H1 (cell line): ENCODE data around the gene CD247. TPM values are rescaled to one million over a fixed set of nuclear protein-coding genes. Genes with fewer than 3 reads are reported as not detected.
A peak's percentile ranks its signal among the peaks of the same experiment; 100 is the strongest.

ENCODE experiments used
- CTCF ChIA-PET: fragments of 300-600 bp; sonication (Branson Sonifier 250); formaldehyde crosslinking; loops from one replicate; lab custom pipeline; 2021; ENCODE audit not compliant: partially characterized antibody; lab: Charles Lee
- POLR2A ChIA-PET: fragments of 300-600 bp; sonication (Branson Sonifier 250); formaldehyde crosslinking; loops from one replicate; lab custom pipeline; 2021; ENCODE audit warnings: inconsistent platforms; ENCODE audit not compliant: partially characterized antibody; lab: Charles Lee
- DNase-seq, 2 experiments: peaks; one replicate each; pipeline versions ENCODE4 v3.0.0 to v3.0.0-alpha.2; 2010 to 2022; ENCODE audit warnings: low spot score in 2 of 2, low read depth in 1 of 2, mixed read lengths in 1 of 2
- FAIRE-seq: peaks from 2 replicates; lab custom pipeline; 2011; peaks lifted over from hg19 to GRCh38; lab: Jason Lieb, UNC
- H2AFZ ChIP-seq: 2 replicates; pipeline ENCODE4 v1.8.1; 2012; ENCODE audit warnings: low read length, inconsistent platforms
- H2AK5ac ChIP-seq: 2 replicates; pipeline ENCODE4 v1.6.1; 2013; ENCODE audit warnings: low read depth, low read length
- H2BK120ac ChIP-seq: replicated peaks from 2 replicates; pipeline ENCODE3; 2013; ENCODE audit warnings: low read depth, low read length, inconsistent platforms
- H2BK12ac ChIP-seq: 2 replicates; pipeline ENCODE4 v1.6.1; 2013; ENCODE audit warnings: low read depth, low read length
- H2BK15ac ChIP-seq: 2 replicates; pipeline ENCODE4 v1.6.1; 2013; ENCODE audit warnings: low read length
- H2BK20ac ChIP-seq: 2 replicates; pipeline ENCODE4 v1.6.1; 2013; ENCODE audit warnings: low read length
- H2BK5ac ChIP-seq: 2 replicates; pipeline ENCODE4 v1.6.1; 2013; ENCODE audit warnings: low read depth, low read length
- H3K14ac ChIP-seq: 2 replicates; pipeline ENCODE4 v1.6.1; 2013; ENCODE audit warnings: inconsistent platforms; ENCODE audit not compliant: insufficient read length
- H3K18ac ChIP-seq: 2 replicates; pipeline ENCODE4 v1.6.1; 2013; ENCODE audit warnings: low read length; ENCODE audit errors: extremely low read depth
- H3K23ac ChIP-seq: 2 replicates; pipeline ENCODE4 v1.6.1; 2013; ENCODE audit warnings: inconsistent platforms; ENCODE audit not compliant: insufficient read length
- H3K23me2 ChIP-seq: 2 replicates; pipeline ENCODE4 v1.6.1; 2013; ENCODE audit warnings: low read depth, low read length
- H3K27ac ChIP-seq: 2 replicates; pipeline ENCODE4 v1.6.1; 2011; ENCODE audit warnings: low read depth, low read length, inconsistent platforms
- H3K27me3 ChIP-seq, 4 experiments: replicated peaks in 1 of 4; 1 replicate in 1 of 4; 2 replicates in 3 of 4; pipeline versions ENCODE4 v1.6.1 to v1.8.1; 2011 to 2013; ENCODE audit warnings: low read length in 3 of 4, mild to moderate bottlenecking in 3 of 4, inconsistent platforms in 2 of 4, mixed read lengths in 2 of 4, moderate library complexity in 1 of 4; ENCODE audit not compliant: control insufficient read depth in 3 of 4, insufficient read depth in 3 of 4; ENCODE audit errors: extremely low read depth in 1 of 4
- H3K36me3 ChIP-seq, 4 experiments: 2 replicates each; pipeline versions ENCODE4 v1.6.1 to v1.8.1; 2011 to 2013; ENCODE audit warnings: mild to moderate bottlenecking in 4 of 4, low read length in 3 of 4, moderate library complexity in 2 of 4, control low read depth in 1 of 4, inconsistent platforms in 1 of 4; ENCODE audit not compliant: insufficient read depth in 4 of 4, control insufficient read depth in 2 of 4
- H3K4ac ChIP-seq: replicated peaks from 2 replicates; pipeline ENCODE3; 2013; ENCODE audit warnings: low read length, low read depth, mixed read lengths, inconsistent platforms; ENCODE audit not compliant: insufficient read length
- H3K4me1 ChIP-seq, 4 experiments: replicated peaks in 1 of 4; 1 replicate in 1 of 4; 2 replicates in 3 of 4; pipeline versions ENCODE4 v1.6.1 to v1.8.1; 2011 to 2013; ENCODE audit warnings: low read length in 3 of 4, inconsistent platforms in 2 of 4, mixed read lengths in 1 of 4; ENCODE audit not compliant: insufficient read depth in 4 of 4, control insufficient read depth in 3 of 4
- H3K4me2 ChIP-seq, 2 experiments: 2 replicates each; pipeline versions ENCODE4 v1.6.1 to v1.8.1; 2011 to 2013; ENCODE audit warnings: low read depth in 2 of 2, low read length in 2 of 2, control low read depth in 1 of 2, inconsistent platforms in 1 of 2, mild to moderate bottlenecking in 1 of 2; ENCODE audit not compliant: insufficient read depth in 1 of 2
- H3K4me3 ChIP-seq, 4 experiments: fragments of 200-600, 300-600 bp in 1 of 4; sonication (generic), shearing (Covaris generic), sonication (Bioruptor Twin) in 1 of 4; 2 replicates each; pipeline versions ENCODE4 v1.5.1 to v1.8.1; 2011 to 2016; ENCODE audit warnings: low read length in 4 of 4, low read depth in 3 of 4, control low read depth in 2 of 4, inconsistent platforms in 2 of 4, mild to moderate bottlenecking in 2 of 4, mixed read lengths in 1 of 4, moderate library complexity in 1 of 4; ENCODE audit not compliant: insufficient read depth in 2 of 4; ENCODE audit errors: extremely low read depth in 1 of 4
- H3K56ac ChIP-seq: replicated peaks from 2 replicates; pipeline ENCODE3; 2013; ENCODE audit warnings: low read depth, mild to moderate bottlenecking, mixed read lengths, low read length, inconsistent platforms; ENCODE audit not compliant: insufficient read length
- H3K79me1 ChIP-seq: 2 replicates; pipeline ENCODE4 v1.6.1; 2013; ENCODE audit warnings: low read depth, low read length, control low read depth
- H3K79me2 ChIP-seq, 2 experiments: 2 replicates each; pipeline versions ENCODE4 v1.6.1 to v1.8.1; 2012 to 2013; ENCODE audit warnings: low read length in 2 of 2, mild to moderate bottlenecking in 2 of 2, inconsistent platforms in 1 of 2; ENCODE audit not compliant: insufficient read depth in 2 of 2, control insufficient read depth in 1 of 2
- H3K9ac ChIP-seq, 4 experiments: replicated peaks in 1 of 4; 1 replicate in 1 of 4; 2 replicates in 3 of 4; pipeline versions ENCODE4 v1.6.1 to v1.8.1; 2011 to 2013; ENCODE audit warnings: low read depth in 3 of 4, low read length in 3 of 4, control low read depth in 2 of 4, mild to moderate bottlenecking in 2 of 4, moderate library complexity in 2 of 4, inconsistent platforms in 1 of 4; ENCODE audit errors: extremely low read depth in 1 of 4
- H3K9me3 ChIP-seq, 2 experiments: 2 replicates each; pipeline versions ENCODE4 v1.6.1 to v1.8.1; 2012 to 2013; ENCODE audit warnings: mild to moderate bottlenecking in 2 of 2, moderate library complexity in 2 of 2, control low read depth in 1 of 2, inconsistent platforms in 1 of 2, low read depth in 1 of 2, low read length in 1 of 2, mixed read lengths in 1 of 2; ENCODE audit not compliant: insufficient read depth in 2 of 2
- H4K20me1 ChIP-seq, 2 experiments: replicated peaks in 1 of 2; 2 replicates each; pipeline versions ENCODE3 to v1.8.1; 2011 to 2013; ENCODE audit warnings: inconsistent platforms in 2 of 2, low read length in 2 of 2, mild to moderate bottlenecking in 1 of 2; ENCODE audit not compliant: insufficient read depth in 2 of 2, control insufficient read depth in 1 of 2
- H4K5ac ChIP-seq: 2 replicates; pipeline ENCODE4 v1.6.1; 2013; ENCODE audit warnings: low read length, low read depth, mixed read lengths, inconsistent platforms; ENCODE audit not compliant: insufficient read length
- H4K8ac ChIP-seq: 2 replicates; pipeline ENCODE4 v1.8.0; 2013; ENCODE audit warnings: mild to moderate bottlenecking, moderate library complexity, low read length, inconsistent platforms; ENCODE audit not compliant: insufficient read depth; ENCODE audit errors: extremely low read depth
- H4K91ac ChIP-seq: replicated peaks from 2 replicates; pipeline ENCODE3; 2013; ENCODE audit warnings: low read length, mixed read lengths, inconsistent platforms; ENCODE audit not compliant: insufficient read length
- CBX5 ChIP-seq: fragments of 300-800, 300-1000 bp; sonication (generic); IDR thresholded peaks from 2 replicates; pipeline ENCODE4 v1.7.1; 2016; ENCODE audit warnings: antibody characterized with exemption, low read length, low read depth
- CTBP2 ChIP-seq: IDR thresholded peaks from 2 replicates; pipeline ENCODE4 v1.7.0; 2011; ENCODE audit warnings: borderline replicate concordance, mild to moderate bottlenecking, moderate library complexity, mixed read lengths, low read length; ENCODE audit not compliant: insufficient read depth, insufficient read length
- EP300 ChIP-seq, 2 experiments: IDR thresholded peaks; 1 replicate in 1 of 2; 2 replicates in 1 of 2; pipeline ENCODE4 v1.6.1; 2011 to 2012; ENCODE audit warnings: low read depth in 2 of 2, low read length in 2 of 2, mild to moderate bottlenecking in 2 of 2, borderline replicate concordance in 1 of 2, inconsistent platforms in 1 of 2, moderate library complexity in 1 of 2
- GTF2F1 ChIP-seq: IDR thresholded peaks from 2 replicates; pipeline ENCODE4 v1.6.1; 2012; ENCODE audit warnings: low read depth, low read length, improper control_type of control experiment, borderline replicate concordance
- HDAC2 ChIP-seq, 2 experiments: fragments of 300-600 bp in 1 of 2; sonication (generic) in 1 of 2; IDR thresholded peaks; 2 replicates each; pipeline ENCODE4 v1.6.1; 2011 to 2012; ENCODE audit warnings: low read depth in 2 of 2, low read length in 2 of 2, mild to moderate bottlenecking in 2 of 2, moderate library complexity in 2 of 2, borderline replicate concordance in 1 of 2, inconsistent platforms in 1 of 2
- JUN ChIP-seq: IDR thresholded peaks from 2 replicates; pipeline ENCODE4 v1.6.1; 2011; ENCODE audit warnings: low read depth, mild to moderate bottlenecking, improper control_type of control experiment, low read length
- KDM5A ChIP-seq: fragments of 200-600 bp; IDR thresholded peaks from 2 replicates; pipeline ENCODE4 v1.7.1; 2012; ENCODE audit warnings: mild to moderate bottlenecking, low read length, inconsistent platforms, mixed read lengths
- NRF1 ChIP-seq: IDR thresholded peaks from 2 replicates; pipeline ENCODE4 v1.6.1; 2011; ENCODE audit warnings: mild to moderate bottlenecking, low read depth, low read length, improper control_type of control experiment
- SP1 ChIP-seq: IDR thresholded peaks from 2 replicates; pipeline ENCODE4 v1.6.1; 2011; ENCODE audit warnings: low read depth, low read length
- SRF ChIP-seq: IDR thresholded peaks from 2 replicates; pipeline ENCODE4 v1.6.1; 2011; ENCODE audit warnings: mild to moderate bottlenecking, low read depth, low read length, moderate library complexity
- TAF7 ChIP-seq: optimal IDR thresholded peaks from 2 replicates; pipeline ENCODE3; 2011; ENCODE audit warnings: low read depth, mild to moderate bottlenecking, inconsistent platforms, low read length, moderate library complexity, borderline replicate concordance
- WGBS, 2 experiments: shearing (Covaris generic) in 1 of 2; methylation state at CpG; one replicate each; pipeline versions ENCODE4 v1.1.6 to v1.1.7; 2013 to 2015; ENCODE audit warnings: low lambda C conversion rate in 2 of 2, mixed read lengths in 2 of 2, inconsistent platforms in 1 of 2, low coverage in 1 of 2, missing lambda C conversion rate in 1 of 2; ENCODE audit not compliant: insufficient replicate concordance in 2 of 2, insufficient coverage in 1 of 2, insufficient read length in 1 of 2; ENCODE audit errors: extremely low coverage in 1 of 2, missing lambda C conversion rate in 1 of 2; 5-methylcytosine and 5-hydroxymethylcytosine counted together
- polyA plus RNA-seq, 7 experiments: library from polyadenylated mRNA; depleted of rRNA in 3 of 7; stranded (reverse) in 5 of 7; unstranded in 2 of 7; fragments of >200 nt in 5 of 7; fragments of 200-250 nt in 2 of 7; gene quantifications; 1 replicate in 5 of 7; 2 replicates in 1 of 7; 4 replicates in 1 of 7; pipeline versions ENCODE4 v1.2.1 to v1.2.3, GENCODE V29; 2011 to 2013; ENCODE audit warnings: missing spikeins in 2 of 7, mixed read lengths in 2 of 7
- total RNA-seq: library from RNA; stranded (reverse); fragmentation: NEBNext Ultra II Directional; extraction: Animal tissue kit (Norgen Biotek cat#: 25700); gene quantifications from 2 replicates; pipeline ENCODE4 v1.2.1, GENCODE V29; 2021

CD247 gene
- total and polyA plus RNA-seq, 2 of the 8 experiments (the other 6 are each of a cell fraction or from before 2014, with no cell fraction given): 2.0 to 2.2 TPM

DNA sequence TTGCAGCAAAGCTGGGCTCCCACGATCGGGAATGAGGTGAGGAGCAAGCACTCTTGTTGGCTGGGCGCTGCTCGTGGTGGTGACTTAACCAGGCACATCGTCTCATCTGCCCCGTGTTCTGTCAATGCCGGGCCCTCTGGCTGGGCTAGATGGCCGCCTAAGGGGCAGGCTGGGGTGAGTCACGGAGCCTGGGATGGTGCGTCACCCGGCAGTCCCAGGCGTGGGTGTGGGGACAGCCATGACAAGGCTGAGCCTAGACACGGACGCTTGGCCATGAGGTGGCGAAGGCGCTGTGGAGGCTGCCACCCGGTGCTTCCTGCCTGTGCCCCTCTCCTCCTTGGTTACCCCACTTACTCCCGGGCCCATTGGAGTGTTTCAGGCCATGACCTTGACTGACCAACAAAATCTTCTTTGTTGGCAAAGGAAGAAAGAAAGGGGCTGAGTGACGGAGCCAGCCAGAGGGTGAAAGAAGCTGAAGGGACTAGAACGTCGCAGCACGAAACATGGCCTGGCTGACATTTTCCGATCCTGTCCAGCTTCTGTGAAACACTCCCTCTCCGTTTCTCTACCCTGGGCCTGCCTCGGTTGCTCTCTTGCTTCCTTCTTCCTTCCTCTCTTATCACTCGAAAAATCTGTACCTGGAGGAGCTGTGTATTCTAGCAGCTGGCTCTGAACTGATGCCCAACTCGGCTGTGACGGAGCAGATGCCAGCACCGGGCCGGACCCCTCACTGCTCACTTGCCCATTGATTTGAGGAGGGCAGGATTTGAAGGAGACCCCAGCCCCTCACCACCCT, 596 bp downstream of the CD247 start:
- CTCF ChIA-PET: interaction anchor here (1.4 to 8.3 kb wide), 7 partner anchors 9 to 170 kb away, joined by 4 to 43 read pairs (median 5); no protein-coding TSS in a partner anchor
- Histone ChIP-seq H2BK12ac (no peak overlapping the region), H3K27ac (no peak overlapping the region)
- TF ChIP-seq HDAC2 (IDR thresholded peaks at IDR 0.05; ENCODE audit: borderline replicate concordance in 1 of 2, low read depth in 2 of 2, low read length in 2 of 2) (no peak), GTF2F1 (no peak), EP300 (IDR thresholded peaks at IDR 0.05; ENCODE audit: borderline replicate concordance in 1 of 2, low read depth in 2 of 2, low read length in 2 of 2) (no peak), SP1 (no peak), SRF (no peak), NRF1 (no peak), JUN (no peak), TAF7 (no peak), KDM5A (no peak), CTBP2 (no peak), CBX5 (no peak)

More for the DNA sequence above, 596 bp downstream of the CD247 start:
- no peak overlapping the region for H2AFZ ChIP-seq
- no peak overlapping the region for H3K4ac ChIP-seq
- FAIRE-seq: no peak
- H3K79me2 ChIP-seq: no peaks in the 10 kb centered on the region
- no peaks in the 10 kb centered on the region for H3K23me2 ChIP-seq
- H4K5ac ChIP-seq: no peak overlapping the region
- no peak overlapping the region for H2BK120ac ChIP-seq
- H3K14ac ChIP-seq: no peak overlapping the region
- H3K23ac ChIP-seq: no peak overlapping the region
- peak in 1 of 2 experiments; percentile 43 for DNase-seq
- no peaks in the 10 kb centered on the region for H3K27me3 ChIP-seq
- H2AK5ac ChIP-seq: no peak overlapping the region
- H4K20me1 ChIP-seq: no peaks in the 10 kb centered on the region
- H2BK5ac ChIP-seq: no peak overlapping the region
- no peak overlapping the region; the same call in 1 of the 2 replicates for H2BK15ac ChIP-seq
- no peak overlapping the region for H2BK20ac ChIP-seq
- H3K79me1 ChIP-seq: no peaks in the 10 kb centered on the region
- H3K4me1 ChIP-seq: no peaks in the 10 kb centered on the region
- H4K91ac ChIP-seq: no peak overlapping the region
- no peaks in the 10 kb centered on the region for H3K36me3 ChIP-seq
- no peak overlapping the region for H3K4me2 ChIP-seq
- 88% methylated on average over 24 of the region's 30 CpGs; no CpG with 5 or more reads in 1 of the 2 experiments for WGBS, 2 experiments
- H3K4me3 ChIP-seq: no peak overlapping the region
- POLR2A ChIA-PET: no interaction called here
- peak overlapping the region; percentile 36; the same call in 1 of the 2 replicates for H4K8ac ChIP-seq
- no peak overlapping the region for H3K56ac ChIP-seq
- H3K9me3 ChIP-seq: no peaks in the 10 kb centered on the region
- H3K18ac ChIP-seq: no peak overlapping the region
- no peak overlapping the region for H3K9ac ChIP-seq
